ENCODE data around the gene BCL2L11.
A peak's percentile ranks its signal among the peaks of the same experiment; 100 is the strongest.

The BCL2L11 gene

GRCh38 chr2:111198701-111199100, 78.0 kb downstream of the BCL2L11 start:
- DNase-seq: no peak

GRCh38 chr2:111199840-111200239, 79.1 kb downstream of the BCL2L11 start:
- DNase-seq: no peak

- DNase-seq: no peak
Measured at GRCh38 chr2:111200333-111200881, 79.7 kb downstream of the BCL2L11 start.

GRCh38 chr2:111201214-111201613, 80.5 kb downstream of the BCL2L11 start:
- DNase-seq: no peak

GRCh38 chr2:111202266-111203040, 81.7 kb downstream of the BCL2L11 start:
- no peak for DNase-seq

GRCh38 chr2:111204706-111205105, 84.0 kb downstream of the BCL2L11 start:
- DNase-seq: no peak

- DNase-seq: no peak
Measured at GRCh38 chr2:111205774-111206173, 85.1 kb downstream of the BCL2L11 start.

GRCh38 chr2:111207851-111208250, 87.1 kb downstream of the BCL2L11 start:
- no peak for DNase-seq

GRCh38 chr2:111208639-111209038, 87.9 kb downstream of the BCL2L11 start:
- DNase-seq: no peak

- DNase-seq: peak; percentile 32
Measured at GRCh38 chr2:111209045-111209514, 88.4 kb downstream of the BCL2L11 start.

- no peak for DNase-seq
Measured at GRCh38 chr2:111210036-111210435, 89.3 kb downstream of the BCL2L11 start.

- DNase-seq: no peak
Measured at GRCh38 chr2:111213877-111214276, 93.2 kb downstream of the BCL2L11 start.

GRCh38 chr2:111216811-111217652, 96.3 kb downstream of the BCL2L11 start:
- DNase-seq: no peak

Measured in stimulated activated CD4-positive, alpha-beta T cell treated with anti-CD3 and anti-CD28 coated beads, Interleukin-4, amount 100 ng/mL, for 24 hours (primary cell).